Omental fat pad (tissue), 4 donors: ENCODE measurements around the gene UTP3. TPM values are rescaled to one million over a fixed set of nuclear protein-coding genes. Genes with fewer than 3 reads are reported as not detected.
A peak's percentile ranks its signal among the peaks of the same experiment; 100 is the strongest.
"Not testable (repeated sequence)": the region's sequence is repeated elsewhere in the genome, so short reads cannot be mapped to it uniquely, and the experiment has no call there.

Experiments used
- ATAC-seq: fragments of 150-250 bp; one replicate; pipeline ENCODE4 v1.9.1; 2016; ENCODE audit warnings: mild to moderate bottlenecking, moderate library complexity; ENCODE audit not compliant: low FRiP score
- DNase-seq: peaks from one replicate; pipeline ENCODE4 v3.0.0-alpha.2; 2019; ENCODE audit warnings: low spot score
- CTCF ChIP-seq, 3 donors: fragments of 450-650 bp; IDR thresholded peaks; one replicate each; pipeline ENCODE4 v1.5.1; 2016 to 2017; ENCODE audit warnings: antibody characterized with exemption in 3 of 3, mild to moderate bottlenecking in 3 of 3, moderate library complexity in 2 of 3
- total RNA-seq, 4 donors: library from RNA; depleted of rRNA; stranded (reverse); fragments of >200 nt; gene quantifications; one replicate each; pipeline ENCODE4 v1.1.0, GENCODE V29; 2016

Gene UTP3
- total RNA-seq, 4 donors from 2014 or later: 20.7 to 67.5 (median 26.5) TPM

- DNase-seq: no peak
- no peak for TF ChIP-seq CTCF (IDR thresholded peaks at IDR 0.05)
- ATAC-seq: no peak
These were observed 29.9 kb upstream of the UTP3 start for GRCh38 chr4:70658418-70658817.

- ATAC-seq (no peak), DNase-seq (no peak)
- no peak for TF ChIP-seq CTCF (IDR thresholded peaks at IDR 0.05)
These were observed 28.2 kb upstream of the UTP3 start for GRCh38 chr4:70660106-70660505.

GRCh38 chr4:70661309-70661922 lies 26.9 kb upstream of the UTP3 start:
- not testable (repeated sequence) for DNase-seq, ATAC-seq

GRCh38 chr4:70666369-70666768 lies 22.0 kb upstream of the UTP3 start, which contains the start of gene JCHAIN:
Gene JCHAIN, minus strand, starts transcription at chr4:70666508. Its CDS starts 18 bp downstream, at chr4:70666490.
- ATAC-seq (no peak), DNase-seq (no peak)
- no peak for TF ChIP-seq CTCF (IDR thresholded peaks at IDR 0.05)

- ATAC-seq (peak; percentile 83), DNase-seq (no peak)
- no peak for TF ChIP-seq CTCF (IDR thresholded peaks at IDR 0.05)
These were observed 20.4 kb upstream of the UTP3 start for GRCh38 chr4:70667740-70668535.

- no peak for ATAC-seq
- TF ChIP-seq CTCF (IDR thresholded peaks at IDR 0.05): no peak
- no peak for DNase-seq
These were observed 17.9 kb upstream of the UTP3 start for GRCh38 chr4:70670332-70671014.

GRCh38 chr4:70671091-70671490 lies 17.2 kb upstream of the UTP3 start:
- no peak for TF ChIP-seq CTCF (IDR thresholded peaks at IDR 0.05)
- ATAC-seq: no peak
- no peak for DNase-seq
